Measurements from ENCODE around the gene DHX8.
"Not testable (repeated sequence)": the region's sequence is repeated elsewhere in the genome, so short reads cannot be mapped to it uniquely, and the experiment has no call there.

The DHX8 gene

GRCh38 chr17:43461185-43461584 is 22.6 kb upstream of the DHX8 start:
- no peak for DNase-seq (ENCODE audit: low read depth in 4 of 4, low spot score in 1 of 4)

GRCh38 chr17:43462569-43462968 is 21.2 kb upstream of the DHX8 start:
- DNase-seq (ENCODE audit: low read depth in 4 of 4, low spot score in 1 of 4): not testable (repeated sequence)

GRCh38 chr17:43463241-43463640 is 20.5 kb upstream of the DHX8 start:
- DNase-seq (ENCODE audit: low read depth in 4 of 4, low spot score in 1 of 4): no peak

GRCh38 chr17:43464046-43464445 is 19.7 kb upstream of the DHX8 start:
- no peak for DNase-seq (ENCODE audit: low read depth in 4 of 4, low spot score in 1 of 4)

- DNase-seq (ENCODE audit: low read depth in 4 of 4, low spot score in 1 of 4): no peak
Observed at GRCh38 chr17:43465049-43465448, 18.7 kb upstream of the DHX8 start.

GRCh38 chr17:43467981-43468581 is 15.7 kb upstream of the DHX8 start:
- no peak for DNase-seq (ENCODE audit: low read depth in 4 of 4, low spot score in 1 of 4)

DNA sequence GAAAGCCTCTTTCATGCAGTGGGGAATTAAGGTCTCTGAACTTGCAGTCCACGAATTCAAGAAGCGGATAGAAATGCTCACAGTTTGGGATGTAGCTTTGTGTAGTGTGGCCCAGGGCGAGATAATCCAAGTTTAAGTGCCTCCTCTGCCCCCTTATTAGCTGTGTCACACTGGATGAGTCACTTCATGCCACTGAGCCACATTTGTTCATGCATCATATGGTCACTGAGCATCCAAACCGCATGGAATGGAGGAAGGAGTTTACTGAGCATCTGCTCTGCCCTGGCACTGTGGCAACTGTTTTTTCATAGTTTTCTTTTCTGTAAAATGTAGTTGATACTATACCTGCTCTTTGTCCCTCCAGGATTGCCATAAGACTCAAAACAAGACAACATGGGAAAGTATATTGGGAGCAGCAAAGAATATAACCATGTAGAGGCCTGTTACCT is 15.1 kb upstream of the DHX8 start:
- no peak for DNase-seq (ENCODE audit: low read depth in 4 of 4, low spot score in 1 of 4)

- no peak for DNase-seq (ENCODE audit: low read depth in 4 of 4, low spot score in 1 of 4)
Observed at GRCh38 chr17:43469145-43469544, 14.6 kb upstream of the DHX8 start.

- DNase-seq (ENCODE audit: low read depth in 4 of 4, low spot score in 1 of 4): no peak
Observed at GRCh38 chr17:43471585-43472160, 12.1 kb upstream of the DHX8 start.

DNA sequence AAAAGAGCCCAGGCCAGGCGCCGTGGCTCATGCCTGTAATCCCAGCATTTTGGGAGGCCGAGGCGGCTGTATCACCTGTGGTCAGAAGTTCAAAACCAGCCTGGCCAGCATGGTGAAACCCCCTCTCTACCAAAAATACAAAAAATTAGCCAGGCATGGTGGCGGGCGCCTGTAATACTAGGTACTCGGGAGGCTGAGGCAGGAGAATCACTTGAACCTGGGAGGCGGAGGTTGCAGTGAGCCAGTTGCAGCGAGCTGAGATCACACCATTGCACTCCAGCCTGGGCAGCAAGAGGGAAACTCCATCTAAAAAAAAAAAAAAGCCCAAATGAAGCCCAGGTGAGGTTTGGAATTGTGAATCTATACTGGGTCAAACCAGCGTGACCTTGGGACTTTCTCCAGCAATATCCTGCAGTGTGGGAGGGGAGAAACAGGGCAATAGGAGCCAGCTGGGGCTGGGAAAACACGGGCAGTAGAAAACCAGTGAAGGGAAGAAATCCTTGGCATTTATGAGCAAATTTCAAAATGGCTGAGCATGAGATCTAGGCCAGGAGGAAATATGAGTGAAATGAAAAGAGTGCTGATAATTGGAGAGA is 8.2 kb upstream of the DHX8 start:
- DNase-seq (ENCODE audit: low read depth in 4 of 4, low spot score in 1 of 4): no peak

DNA sequence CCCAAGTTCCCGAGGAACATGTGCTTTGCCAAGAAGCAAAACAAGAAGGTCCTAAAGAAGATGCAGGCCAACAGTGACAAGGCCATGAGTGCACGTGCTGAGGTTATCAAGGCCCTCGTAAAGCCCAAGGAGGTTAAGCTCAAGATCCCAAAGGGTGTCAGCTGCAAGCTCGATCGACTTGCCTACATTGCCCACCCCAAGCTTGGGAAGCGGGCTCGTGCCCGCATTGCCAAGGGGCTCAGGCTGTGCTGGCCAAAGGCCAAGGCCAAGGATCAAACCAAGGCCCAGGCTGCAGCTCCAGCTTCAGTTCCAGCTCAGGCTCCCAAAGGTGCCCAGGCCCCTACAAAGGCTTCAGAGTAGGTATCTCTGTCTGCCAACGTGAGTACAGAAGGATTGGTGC is 7.5 kb upstream of the DHX8 start:
- not testable (repeated sequence) for DNase-seq (ENCODE audit: low read depth in 4 of 4, low spot score in 1 of 4)

GRCh38 chr17:43477832-43478634 is 5.7 kb upstream of the DHX8 start:
- DNase-seq (ENCODE audit: low read depth in 4 of 4, low spot score in 1 of 4): no peak

DNA sequence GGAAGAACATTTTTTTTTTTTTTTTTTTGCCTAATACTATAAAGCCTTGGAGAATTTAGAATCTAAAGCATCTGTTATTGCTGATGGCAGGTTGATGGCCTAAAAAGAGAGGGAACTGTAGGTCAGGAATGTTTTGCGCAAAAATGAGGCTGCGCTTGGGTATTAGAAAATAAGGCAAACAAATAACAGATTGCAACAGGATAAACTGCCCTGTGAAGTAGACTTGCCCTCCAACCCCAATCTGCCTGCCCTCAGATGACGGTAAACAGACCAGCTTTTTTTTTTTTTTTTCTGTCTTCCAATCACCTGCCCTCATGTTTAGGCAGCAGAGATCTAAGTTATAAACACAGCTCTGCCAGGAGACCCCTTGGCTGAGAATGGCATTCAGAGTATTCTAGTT is 3.8 kb upstream of the DHX8 start:
- DNase-seq (ENCODE audit: low read depth in 4 of 4, low spot score in 1 of 4): no peak

DNA sequence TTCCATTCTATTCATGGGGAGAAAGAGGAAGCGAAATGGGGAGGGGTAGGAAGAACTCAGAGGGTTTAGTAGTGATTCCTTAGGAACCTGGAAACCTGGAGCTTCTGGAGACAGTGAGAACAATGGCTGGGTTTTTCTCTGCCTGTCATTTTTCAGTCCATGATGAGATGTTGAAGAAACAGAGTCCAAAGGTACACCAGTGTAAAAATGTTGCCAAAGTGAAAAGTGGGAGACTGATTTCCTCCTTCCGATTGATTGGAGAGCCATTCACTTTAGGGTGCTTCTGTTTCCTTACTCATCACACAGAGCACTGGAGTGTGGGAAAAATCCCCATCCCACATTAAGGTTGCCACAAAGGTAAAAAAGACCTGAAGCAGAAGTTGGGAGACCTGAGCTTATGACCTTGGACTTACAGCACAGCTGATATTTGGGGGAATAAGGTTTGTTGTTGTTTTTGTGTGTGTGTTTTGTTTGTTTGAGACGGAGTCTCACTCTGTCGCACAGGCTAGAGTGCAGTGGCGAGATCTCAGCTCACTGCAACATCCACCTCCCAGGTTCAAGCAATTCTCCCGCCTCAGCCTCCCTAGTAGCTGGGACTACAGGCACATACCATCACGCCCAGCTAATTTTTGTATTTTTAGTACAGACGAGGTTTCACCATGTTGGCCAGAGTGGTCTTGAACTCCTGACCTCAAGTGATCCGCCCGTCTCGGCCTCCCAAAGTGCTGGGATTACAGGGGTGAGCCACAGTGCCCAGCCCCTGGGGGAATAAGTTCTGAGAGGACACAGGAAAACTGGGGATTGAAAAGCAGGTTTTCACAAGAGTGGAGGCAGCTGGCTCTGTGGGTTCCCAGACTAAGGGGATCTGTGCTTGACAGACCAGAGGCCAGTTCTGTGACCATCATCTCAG is 1.4 kb upstream of the DHX8 start:
- no peak for DNase-seq (ENCODE audit: low read depth in 4 of 4, low spot score in 1 of 4)

GRCh38 chr17:43490621-43491020 is 6.8 kb downstream of the DHX8 start:
- DNase-seq (ENCODE audit: low read depth in 4 of 4, low spot score in 1 of 4): no peak

- not testable (repeated sequence) for DNase-seq (ENCODE audit: low read depth in 4 of 4, low spot score in 1 of 4)
Observed at GRCh38 chr17:43509440-43509839, 25.7 kb downstream of the DHX8 start.

DNA sequence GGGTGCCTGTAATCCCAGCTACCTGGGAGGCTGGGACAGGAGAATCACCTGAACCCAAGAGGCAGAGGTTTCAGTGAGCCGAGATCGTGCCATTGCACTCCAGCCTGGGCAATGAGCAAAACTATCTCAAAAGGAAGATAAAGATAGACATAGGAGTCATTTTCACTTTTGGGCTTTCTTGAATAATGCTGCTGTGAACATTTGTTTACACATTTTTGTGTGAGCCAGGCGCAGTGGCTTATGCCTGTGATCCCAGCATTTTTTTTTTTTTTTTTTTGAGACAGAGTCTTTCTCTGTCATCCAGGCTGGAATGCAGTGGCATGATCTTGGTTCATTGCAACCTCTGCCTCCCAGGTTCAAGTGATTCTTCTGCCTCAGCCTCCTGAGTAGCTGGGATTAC is 27.4 kb downstream of the DHX8 start:
- DNase-seq (ENCODE audit: low read depth in 4 of 4, low spot score in 1 of 4): not testable (repeated sequence)

DNA sequence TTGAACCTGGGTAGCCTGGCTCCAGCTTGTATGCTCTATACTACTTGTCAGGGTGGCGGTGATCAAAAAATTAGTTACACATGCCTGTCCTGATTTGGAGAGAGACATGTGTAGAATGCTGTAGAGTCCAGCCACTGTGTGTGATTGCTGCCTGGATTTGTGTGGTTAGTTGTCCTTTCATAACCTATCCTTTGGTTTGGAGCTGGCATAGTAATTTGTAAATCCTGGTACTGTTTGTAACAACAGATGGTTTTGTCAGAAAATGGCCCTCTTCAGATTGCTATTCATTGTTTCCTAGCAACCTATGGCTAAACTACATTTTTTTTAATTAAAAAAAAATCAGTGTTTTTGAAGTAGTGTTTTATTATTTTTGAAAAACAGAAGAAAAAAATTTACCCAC is 31.9 kb downstream of the DHX8 start:
- DNase-seq (ENCODE audit: low read depth in 4 of 4, low spot score in 1 of 4): no peak

DNA sequence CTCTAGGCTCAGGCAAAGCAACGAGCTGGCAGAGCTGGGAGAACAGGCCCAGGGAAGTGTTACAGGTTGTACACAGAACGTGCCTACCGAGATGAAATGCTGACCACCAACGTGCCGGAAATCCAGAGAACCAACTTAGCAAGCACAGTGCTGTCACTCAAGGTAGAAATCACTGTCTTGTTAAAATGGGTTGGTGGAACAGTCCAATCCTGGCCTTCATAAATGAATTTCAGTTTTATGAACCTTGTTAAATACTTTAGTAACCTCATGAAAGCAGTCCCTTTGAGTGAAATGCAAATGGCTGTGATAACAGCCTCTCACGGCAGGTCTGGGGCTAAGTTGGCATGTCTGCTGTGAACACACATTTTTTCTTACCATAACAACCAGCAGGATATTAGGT is 33.4 kb downstream of the DHX8 start:
- no peak for DNase-seq (ENCODE audit: low read depth in 4 of 4, low spot score in 1 of 4)

GRCh38 chr17:43517615-43518386 is 34.0 kb downstream of the DHX8 start:
- no peak for DNase-seq (ENCODE audit: low read depth in 4 of 4, low spot score in 1 of 4)

Data from stimulated activated CD4-positive, alpha-beta T cell treated with anti-CD3 and anti-CD28 coated beads, Interleukin-1b, Interleukin-23, amount 100 ng/mL, for 24 hours (primary cell).